Left ventricle myocardium inferior (tissue), 1 donor: ENCODE results near the gene ARGFX. TPM values are rescaled to one million over a fixed set of nuclear protein-coding genes. Genes with fewer than 3 reads are reported as not detected.

ENCODE experiments used
- DNase-seq: peaks from one replicate; pipeline ENCODE4 v3.0.0-alpha.2; 2020
- H3K27ac ChIP-seq: fragments of 200-600 bp; replicated peaks from 2 replicates; pipeline ENCODE4 v1.8.0; 2021
- H3K27me3 ChIP-seq: fragments of 200-600 bp; 2 replicates; pipeline ENCODE4 v1.8.0; 2021; ENCODE audit warnings: low read depth
- H3K36me3 ChIP-seq: fragments of 200-600 bp; 2 replicates; pipeline ENCODE4 v1.8.0; 2021
- H3K4me1 ChIP-seq: fragments of 200-600 bp; 2 replicates; pipeline ENCODE4 v1.8.0; 2021
- H3K4me3 ChIP-seq: fragments of 200-600 bp; 2 replicates; pipeline ENCODE4 v1.8.0; 2021; ENCODE audit warnings: mild to moderate bottlenecking, moderate library complexity
- H3K9me3 ChIP-seq: fragments of 200-600 bp; replicated peaks from 2 replicates; pipeline ENCODE4 v1.8.0; 2021
- intact Hi-C: fragments of 100-400 bp; cut with micrococcal nuclease; formaldehyde crosslinking; loops from one replicate; pipeline ENCODE4 v1.11.0; 2022
- total RNA-seq: library from RNA; stranded (reverse); fragmentation: NEBNext Ultra II Directional; extraction: Animal tissue kit (Norgen Biotek cat#: 25700); gene quantifications from one replicate; pipeline ENCODE4 v1.2.1, GENCODE V29; 2021
- TF ChIP-seq, protein P1 (sequence below): fragments of 200-600 bp; IDR thresholded peaks from 2 replicates; pipeline ENCODE4 v1.8.0; 2021; ENCODE audit warnings: antibody characterized with exemption, mild to moderate bottlenecking, borderline replicate concordance
- donor health status: DM: no; HTN: yes; CAD: no; lungs with severe emphysema.

ARGFX gene
- total RNA-seq, 1 donor from 2014 or later, result not detected

DNA sequence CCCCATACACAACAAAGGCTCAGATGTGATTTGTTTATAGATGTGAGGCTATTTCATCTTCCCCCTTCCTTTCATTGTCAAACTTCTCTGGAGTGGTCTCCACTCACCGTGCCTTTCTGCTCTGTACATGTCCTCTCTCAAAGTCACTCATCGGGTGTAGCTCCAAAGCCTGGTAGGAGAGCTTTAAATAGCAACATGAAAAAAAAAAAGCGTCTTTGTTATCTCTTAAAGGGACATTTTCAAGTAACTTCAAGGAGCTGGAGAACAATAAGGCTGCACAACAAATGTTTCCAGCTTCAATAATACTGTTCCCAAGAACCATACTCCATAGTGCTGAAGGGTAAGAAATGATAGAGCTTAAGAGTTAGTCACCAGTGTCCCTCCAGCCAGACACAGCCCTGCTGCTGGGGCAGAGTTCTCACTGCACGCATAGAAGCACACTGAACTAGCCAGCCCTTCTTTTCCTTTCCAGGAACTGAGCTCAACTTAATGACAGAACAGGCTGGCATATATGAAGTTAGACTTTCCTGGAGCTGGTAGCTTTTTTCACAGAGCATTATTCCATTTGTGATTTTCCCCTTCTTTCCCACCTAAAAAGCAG is 33.6 kb downstream of the ARGFX start:
- TF ChIP-seq, protein P1, sequence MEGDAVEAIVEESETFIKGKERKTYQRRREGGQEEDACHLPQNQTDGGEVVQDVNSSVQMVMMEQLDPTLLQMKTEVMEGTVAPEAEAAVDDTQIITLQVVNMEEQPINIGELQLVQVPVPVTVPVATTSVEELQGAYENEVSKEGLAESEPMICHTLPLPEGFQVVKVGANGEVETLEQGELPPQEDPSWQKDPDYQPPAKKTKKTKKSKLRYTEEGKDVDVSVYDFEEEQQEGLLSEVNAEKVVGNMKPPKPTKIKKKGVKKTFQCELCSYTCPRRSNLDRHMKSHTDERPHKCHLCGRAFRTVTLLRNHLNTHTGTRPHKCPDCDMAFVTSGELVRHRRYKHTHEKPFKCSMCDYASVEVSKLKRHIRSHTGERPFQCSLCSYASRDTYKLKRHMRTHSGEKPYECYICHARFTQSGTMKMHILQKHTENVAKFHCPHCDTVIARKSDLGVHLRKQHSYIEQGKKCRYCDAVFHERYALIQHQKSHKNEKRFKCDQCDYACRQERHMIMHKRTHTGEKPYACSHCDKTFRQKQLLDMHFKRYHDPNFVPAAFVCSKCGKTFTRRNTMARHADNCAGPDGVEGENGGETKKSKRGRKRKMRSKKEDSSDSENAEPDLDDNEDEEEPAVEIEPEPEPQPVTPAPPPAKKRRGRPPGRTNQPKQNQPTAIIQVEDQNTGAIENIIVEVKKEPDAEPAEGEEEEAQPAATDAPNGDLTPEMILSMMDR, result no peak
- DNase-seq, result no peak
- peaks cover 9% of the 10 kb centered on the region for H3K36me3 ChIP-seq
- no peaks in the 10 kb centered on the region for H3K27me3 ChIP-seq
- peak overlapping the region; percentile 92 for H3K27ac ChIP-seq
- peak overlapping the region; percentile 52 for H3K4me3 ChIP-seq
- no peaks in the 10 kb centered on the region for H3K9me3 ChIP-seq
- intact Hi-C loops, result no loop called here
- H3K4me1 ChIP-seq, result peaks cover 88% of the 10 kb centered on the region

DNA sequence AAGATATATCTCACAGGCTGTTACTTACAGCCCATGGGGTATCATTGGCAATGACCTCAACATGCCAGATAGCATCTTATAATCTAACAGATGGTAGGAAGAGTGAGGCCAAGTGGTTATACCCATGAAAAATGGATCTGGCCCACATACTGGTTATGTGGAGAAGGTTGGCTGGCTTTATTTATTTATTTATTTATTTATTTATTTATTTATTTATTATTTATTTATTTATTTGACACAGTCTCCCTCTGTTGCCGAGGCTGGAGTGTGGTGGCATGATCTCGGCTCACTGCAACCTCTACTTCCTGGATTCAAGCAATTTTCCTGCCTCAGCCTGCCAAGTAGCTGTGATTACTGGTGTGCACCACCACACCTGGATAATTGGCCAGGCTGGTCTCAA is 37.0 kb downstream of the ARGFX start:
- Histone ChIP-seq H3K27ac (peak overlapping the region; percentile 12), H3K36me3 (peaks cover 14% of the 10 kb centered on the region), H3K4me1 (peaks cover 96% of the 10 kb centered on the region), H3K27me3 (no peaks in the 10 kb centered on the region), H3K9me3 (no peaks in the 10 kb centered on the region), H3K4me3 (no peak overlapping the region)
- no peak for DNase-seq
- TF ChIP-seq, protein P1, result no peak
- intact Hi-C loops, result no loop called here

DNA sequence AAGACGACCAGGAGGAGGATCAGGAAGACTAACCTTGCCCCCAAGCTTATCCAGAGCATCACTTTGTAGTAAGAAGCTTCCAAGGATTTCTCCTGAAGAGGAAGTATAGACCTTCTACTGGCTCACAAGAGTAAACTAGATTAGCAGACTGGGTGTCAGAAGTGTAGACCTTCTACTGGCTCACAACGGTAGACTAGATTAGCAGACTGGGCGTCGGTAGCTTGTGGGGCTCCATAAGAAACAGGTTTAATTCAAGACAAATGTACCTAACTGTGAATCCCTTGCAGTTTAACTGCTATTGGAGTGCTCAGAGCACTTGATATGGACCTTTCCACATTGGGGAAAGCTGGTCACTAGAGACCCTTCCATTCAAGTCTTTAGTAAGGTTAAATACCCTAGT is 38.4 kb downstream of the ARGFX start:
- H3K4me3 ChIP-seq, result no peak overlapping the region
- peaks cover 17% of the 10 kb centered on the region for H3K36me3 ChIP-seq
- DNase-seq, result no peak
- H3K27me3 ChIP-seq, result no peaks in the 10 kb centered on the region
- intact Hi-C loops, result no loop called here
- TF ChIP-seq, protein P1, result no peak
- no peaks in the 10 kb centered on the region for H3K9me3 ChIP-seq
- H3K4me1 ChIP-seq, result peaks cover 91% of the 10 kb centered on the region
- peak overlapping the region; percentile 12 for H3K27ac ChIP-seq

Other genes with a start within 250 kb of the ARGFX start
- 0.38 TPM for gene POLQ, start 22.0 kb upstream of the ARGFX start, total RNA-seq
- gene FBXO40, start 25.4 kb downstream of the ARGFX start, total RNA-seq, result 245 TPM
- 8.7 TPM for gene HCLS1, start 93.0 kb downstream of the ARGFX start, total RNA-seq
- 56.1 TPM for gene GOLGB1, start 181.8 kb downstream of the ARGFX start, total RNA-seq